ENCODE measurements around the gene NCOR1.

GRCh38 chr17:16046966-16047365 lies 168.4 kb downstream of the NCOR1 start:
- TF ChIP-seq, protein P1, sequence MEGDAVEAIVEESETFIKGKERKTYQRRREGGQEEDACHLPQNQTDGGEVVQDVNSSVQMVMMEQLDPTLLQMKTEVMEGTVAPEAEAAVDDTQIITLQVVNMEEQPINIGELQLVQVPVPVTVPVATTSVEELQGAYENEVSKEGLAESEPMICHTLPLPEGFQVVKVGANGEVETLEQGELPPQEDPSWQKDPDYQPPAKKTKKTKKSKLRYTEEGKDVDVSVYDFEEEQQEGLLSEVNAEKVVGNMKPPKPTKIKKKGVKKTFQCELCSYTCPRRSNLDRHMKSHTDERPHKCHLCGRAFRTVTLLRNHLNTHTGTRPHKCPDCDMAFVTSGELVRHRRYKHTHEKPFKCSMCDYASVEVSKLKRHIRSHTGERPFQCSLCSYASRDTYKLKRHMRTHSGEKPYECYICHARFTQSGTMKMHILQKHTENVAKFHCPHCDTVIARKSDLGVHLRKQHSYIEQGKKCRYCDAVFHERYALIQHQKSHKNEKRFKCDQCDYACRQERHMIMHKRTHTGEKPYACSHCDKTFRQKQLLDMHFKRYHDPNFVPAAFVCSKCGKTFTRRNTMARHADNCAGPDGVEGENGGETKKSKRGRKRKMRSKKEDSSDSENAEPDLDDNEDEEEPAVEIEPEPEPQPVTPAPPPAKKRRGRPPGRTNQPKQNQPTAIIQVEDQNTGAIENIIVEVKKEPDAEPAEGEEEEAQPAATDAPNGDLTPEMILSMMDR (IDR thresholded peaks at IDR 0.05) = no peak
- TF ChIP-seq, protein P2, sequence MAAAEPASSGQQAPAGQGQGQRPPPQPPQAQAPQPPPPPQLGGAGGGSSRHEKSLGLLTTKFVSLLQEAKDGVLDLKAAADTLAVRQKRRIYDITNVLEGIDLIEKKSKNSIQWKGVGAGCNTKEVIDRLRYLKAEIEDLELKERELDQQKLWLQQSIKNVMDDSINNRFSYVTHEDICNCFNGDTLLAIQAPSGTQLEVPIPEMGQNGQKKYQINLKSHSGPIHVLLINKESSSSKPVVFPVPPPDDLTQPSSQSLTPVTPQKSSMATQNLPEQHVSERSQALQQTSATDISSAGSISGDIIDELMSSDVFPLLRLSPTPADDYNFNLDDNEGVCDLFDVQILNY (CRISPR knock-in tag; IDR thresholded peaks at IDR 0.05) = no peak
- TF ChIP-seq NR3C1 (CRISPR knock-in tag; conservative IDR thresholded peaks at IDR 0.05; ENCODE audit: low read depth) (no peak), MXD4 (CRISPR knock-in tag; IDR thresholded peaks at IDR 0.05; ENCODE audit: borderline replicate concordance) (no peak), CREB1 (CRISPR knock-in tag; IDR thresholded peaks at IDR 0.05) (no peak), ATF3 (CRISPR knock-in tag; conservative IDR thresholded peaks at IDR 0.05) (no peak), CREM (CRISPR knock-in tag; IDR thresholded peaks at IDR 0.05) (no peak), NFE2L1 (CRISPR knock-in tag; IDR thresholded peaks at IDR 0.05) (no peak), MYBL2 (CRISPR knock-in tag; IDR thresholded peaks at IDR 0.05) (no peak), ELF4 (CRISPR knock-in tag; IDR thresholded peaks at IDR 0.05; ENCODE audit: low read depth) (no peak), TEAD4 (CRISPR knock-in tag; IDR thresholded peaks at IDR 0.05) (no peak), CDX4 (CRISPR knock-in tag; IDR thresholded peaks at IDR 0.05; ENCODE audit: borderline replicate concordance) (no peak)
- TF ChIP-seq, protein P3, sequence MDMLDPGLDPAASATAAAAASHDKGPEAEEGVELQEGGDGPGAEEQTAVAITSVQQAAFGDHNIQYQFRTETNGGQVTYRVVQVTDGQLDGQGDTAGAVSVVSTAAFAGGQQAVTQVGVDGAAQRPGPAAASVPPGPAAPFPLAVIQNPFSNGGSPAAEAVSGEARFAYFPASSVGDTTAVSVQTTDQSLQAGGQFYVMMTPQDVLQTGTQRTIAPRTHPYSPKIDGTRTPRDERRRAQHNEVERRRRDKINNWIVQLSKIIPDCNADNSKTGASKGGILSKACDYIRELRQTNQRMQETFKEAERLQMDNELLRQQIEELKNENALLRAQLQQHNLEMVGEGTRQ (CRISPR knock-in tag; IDR thresholded peaks at IDR 0.05) = no peak

Data from WTC11 (cell line).